ENCODE data around the gene DYRK2. TPM values are rescaled to one million over a fixed set of nuclear protein-coding genes. Genes with fewer than 3 reads are reported as not detected.

The DYRK2 gene
- total and polyA plus RNA-seq, 2 donors (not counting 3 experiments of a cell fraction or from before 2014, with no cell fraction given) = 4.5 to 11.0 TPM

GRCh38 chr12:67677166-67677565, 28.6 kb downstream of the DYRK2 start:
- no peak overlapping the region for H3K27ac ChIP-seq (ENCODE audit: insufficient read depth, low read depth, low read length)
- no peaks in the 10 kb centered on the region for H3K27me3 ChIP-seq (ENCODE audit: control insufficient read depth in 2 of 2, insufficient read depth in 2 of 2, low read length in 2 of 2)
- H2AFZ ChIP-seq (ENCODE audit: low read depth, low read length) = no peak overlapping the region
- H3K4me1 ChIP-seq (ENCODE audit: control insufficient read depth, extremely low read depth, insufficient read depth, low read length) = no peaks in the 10 kb centered on the region
- no peaks in the 10 kb centered on the region for H3K9me3 ChIP-seq (replicated peaks; ENCODE audit: control insufficient read depth, insufficient read depth, low read length)
- intact Hi-C loops (cut with micrococcal nuclease) = no loop called here
- H4K20me1 ChIP-seq (replicated peaks; ENCODE audit: control insufficient read depth, extremely low read depth, insufficient read depth, low read length) = no peaks in the 10 kb centered on the region
- H3K4me3 ChIP-seq (replicated peaks in 1 of 3; ENCODE audit: insufficient read depth in 1 of 3, low read depth in 1 of 3, low read length in 3 of 3) = no peak overlapping the region
- no peaks in the 10 kb centered on the region for H3K9me1 ChIP-seq (replicated peaks; ENCODE audit: control insufficient read depth, extremely low read depth, insufficient read depth, low read length)
- no peak overlapping the region for H3K4me2 ChIP-seq (ENCODE audit: insufficient read depth, low read length)
- FAIRE-seq (no peak), DNase-seq (ENCODE audit: low read depth, low spot score) (no peak)
- no peak overlapping the region for H3K9ac ChIP-seq (replicated peaks; ENCODE audit: extremely low read depth, insufficient read depth, low read length)
- dilution Hi-C loops (cut with MboI; ENCODE audit: extremely low pct_ligation_motif_present, low sequenced_read_pairs) = no loop called here
- no TSS peak for BruUV-seq (replicated peaks)
- ChIA-PET CTCF (interaction anchor here (1.6 kb wide), 1 partner anchor 266 kb away, joined by 5 read pairs; no protein-coding TSS in a partner anchor), POLR2A (no interaction called here)
- no peaks in the 10 kb centered on the region for H3K36me3 ChIP-seq (ENCODE audit: control insufficient read depth in 2 of 2, extremely low read depth in 1 of 2, insufficient read depth in 2 of 2, low read length in 2 of 2)
- H3K79me2 ChIP-seq (ENCODE audit: control insufficient read depth, insufficient read depth, low read length) = no peaks in the 10 kb centered on the region
- TF ChIP-seq GATA2 (IDR thresholded peaks at IDR 0.05; ENCODE audit: insufficient read depth, insufficient read length, low read depth, low read length) (no peak), POLR2A (IDR thresholded peaks at IDR 0.05; ENCODE audit: low read depth, low read length) (no peak), MYC (IDR thresholded peaks at IDR 0.05; ENCODE audit: low read depth, low read length) (no peak), JUN (IDR thresholded peaks at IDR 0.05; ENCODE audit: borderline replicate concordance, insufficient read depth, insufficient read length, low read depth) (no peak), FOS (IDR thresholded peaks at IDR 0.05; ENCODE audit: borderline replicate concordance, insufficient read depth, low read length) (no peak), MAX (IDR thresholded peaks at IDR 0.05; ENCODE audit: insufficient read depth, insufficient read length) (no peak), POLR2AphosphoS5 (IDR thresholded peaks at IDR 0.05; ENCODE audit: insufficient read depth, low read depth, low read length) (no peak), EZH2 (IDR thresholded peaks at IDR 0.05; ENCODE audit: borderline replicate concordance, low read depth, low read length, severe bottlenecking) (no peak)
- TF ChIP-seq, protein P1, sequence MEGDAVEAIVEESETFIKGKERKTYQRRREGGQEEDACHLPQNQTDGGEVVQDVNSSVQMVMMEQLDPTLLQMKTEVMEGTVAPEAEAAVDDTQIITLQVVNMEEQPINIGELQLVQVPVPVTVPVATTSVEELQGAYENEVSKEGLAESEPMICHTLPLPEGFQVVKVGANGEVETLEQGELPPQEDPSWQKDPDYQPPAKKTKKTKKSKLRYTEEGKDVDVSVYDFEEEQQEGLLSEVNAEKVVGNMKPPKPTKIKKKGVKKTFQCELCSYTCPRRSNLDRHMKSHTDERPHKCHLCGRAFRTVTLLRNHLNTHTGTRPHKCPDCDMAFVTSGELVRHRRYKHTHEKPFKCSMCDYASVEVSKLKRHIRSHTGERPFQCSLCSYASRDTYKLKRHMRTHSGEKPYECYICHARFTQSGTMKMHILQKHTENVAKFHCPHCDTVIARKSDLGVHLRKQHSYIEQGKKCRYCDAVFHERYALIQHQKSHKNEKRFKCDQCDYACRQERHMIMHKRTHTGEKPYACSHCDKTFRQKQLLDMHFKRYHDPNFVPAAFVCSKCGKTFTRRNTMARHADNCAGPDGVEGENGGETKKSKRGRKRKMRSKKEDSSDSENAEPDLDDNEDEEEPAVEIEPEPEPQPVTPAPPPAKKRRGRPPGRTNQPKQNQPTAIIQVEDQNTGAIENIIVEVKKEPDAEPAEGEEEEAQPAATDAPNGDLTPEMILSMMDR (IDR thresholded peaks at IDR 0.05; ENCODE audit: extremely low read depth in 1 of 2, insufficient read depth in 1 of 2, low read depth in 1 of 2, low read length in 2 of 2) = no peak
